Testis (tissue), 2 donors: ENCODE measurements around the gene TRIM52.
A peak's percentile ranks its signal among the peaks of the same experiment; 100 is the strongest.

Experiments used
- CTCF ChIP-seq, 3 experiments: fragments of 450-650 bp in 2 of 3; fragments of 200-600 bp in 1 of 3; sonication (generic) in 1 of 3; IDR thresholded peaks; one replicate each; pipeline ENCODE4 v1.5.1; 2016 to 2019; ENCODE audit warnings: antibody characterized with exemption in 3 of 3, mild to moderate bottlenecking in 2 of 3, moderate library complexity in 1 of 3
- POLR2A ChIP-seq: fragments of 450-650 bp; IDR thresholded peaks from one replicate; pipeline ENCODE4 v1.6.1; 2017; ENCODE audit warnings: antibody characterized with exemption, mild to moderate bottlenecking, moderate library complexity

- no peak for TF ChIP-seq CTCF (IDR thresholded peaks at IDR 0.05)
- peak; percentile 5 for TF ChIP-seq POLR2A
These were observed 14.5 kb downstream of the TRIM52 start for GRCh38 chr5:181246276-181247049.
